HEK293T (cell line): Measurements from ENCODE around the gene ERC2.

ENCODE experiments used
- CTCF ChIA-PET: fragments of 350-600 bp; formaldehyde crosslinking; extraction: SDS; loops from one replicate; lab custom pipeline; 2021; ENCODE audit warnings: antibody characterized with exemption, inconsistent platforms; lab: Yijun Ruan, JAX
- POLR2A ChIA-PET: fragments of 350-600 bp; formaldehyde crosslinking; extraction: SDS; loops from one replicate; lab custom pipeline; 2020; ENCODE audit warnings: antibody characterized with exemption, inconsistent platforms; lab: Yijun Ruan, JAX
- DNase-seq: peaks from one replicate; pipeline ENCODE4 v3.0.0; 2012; ENCODE audit warnings: mixed read lengths; ENCODE audit errors: extremely low spot score
- ARNT ChIP-seq: fragments of 450-650 bp; IDR thresholded peaks from 2 replicates; pipeline ENCODE4 v1.6.1; 2017; ENCODE audit warnings: mild to moderate bottlenecking
- BHLHE40 ChIP-seq: fragments of 450-650 bp; IDR thresholded peaks from 2 replicates; pipeline ENCODE4 v1.6.1; 2016; ENCODE audit warnings: mild to moderate bottlenecking, moderate library complexity, borderline replicate concordance
- CTBP1 ChIP-seq: fragments of 450-650 bp; IDR thresholded peaks from 2 replicates; pipeline ENCODE4 v1.6.1; 2016; ENCODE audit warnings: borderline replicate concordance
- ELF4 ChIP-seq: fragments of 450-650 bp; IDR thresholded peaks from 2 replicates; pipeline ENCODE4 v1.6.1; 2017; ENCODE audit warnings: antibody characterized with exemption
- FOXA1 ChIP-seq: fragments of 450-650 bp; IDR thresholded peaks from 2 replicates; pipeline ENCODE4 v1.6.1; 2016; ENCODE audit warnings: mild to moderate bottlenecking
- FOXK2 ChIP-seq: fragments of 450-650 bp; IDR thresholded peaks from 2 replicates; pipeline ENCODE4 v1.6.1; 2016; ENCODE audit warnings: mild to moderate bottlenecking
- FOXM1 ChIP-seq: fragments of 450-650 bp; IDR thresholded peaks from 2 replicates; pipeline ENCODE4 v1.6.1; 2017; ENCODE audit warnings: mild to moderate bottlenecking, borderline replicate concordance
- HDGF ChIP-seq: fragments of 450-650 bp; IDR thresholded peaks from 2 replicates; pipeline ENCODE4 v1.6.1; 2017; ENCODE audit warnings: antibody characterized with exemption, borderline replicate concordance
- L3MBTL2 ChIP-seq: fragments of 450-650 bp; conservative IDR thresholded peaks from 2 replicates; pipeline ENCODE4 v1.6.1; 2016; ENCODE audit warnings: mild to moderate bottlenecking
- LEF1 ChIP-seq: fragments of 450-650 bp; IDR thresholded peaks from 2 replicates; pipeline ENCODE4 v1.6.1; 2017; ENCODE audit warnings: mild to moderate bottlenecking, borderline replicate concordance
- NFRKB ChIP-seq: fragments of 450-650 bp; IDR thresholded peaks from 2 replicates; pipeline ENCODE4 v1.6.1; 2016; ENCODE audit warnings: mild to moderate bottlenecking, moderate library complexity
- SP1 ChIP-seq: fragments of 450-650 bp; IDR thresholded peaks from 2 replicates; pipeline ENCODE4 v1.6.1; 2017
- SUZ12 ChIP-seq: fragments of 450-650 bp; IDR thresholded peaks from 2 replicates; pipeline ENCODE4 v1.6.1; 2016; ENCODE audit warnings: mild to moderate bottlenecking
- TARDBP ChIP-seq: fragments of 450-650 bp; IDR thresholded peaks from 2 replicates; pipeline ENCODE4 v1.6.1; 2016
- ZNF384 ChIP-seq: fragments of 450-650 bp; IDR thresholded peaks from 2 replicates; pipeline ENCODE4 v1.6.1; 2016
- TF ChIP-seq, protein P1 (sequence below): fragments of 450-650 bp; IDR thresholded peaks from 2 replicates; pipeline ENCODE4 v1.6.1; 2016

The ERC2 gene

GRCh38 chr3:55615694-55616295, 852.5 kb downstream of the ERC2 start:
- 0 out of 2 replicates have a peak, but pooled peaks have one; percentile 21 for TF ChIP-seq CTBP1
- TF ChIP-seq TARDBP, result no peak
- TF ChIP-seq, protein P1, sequence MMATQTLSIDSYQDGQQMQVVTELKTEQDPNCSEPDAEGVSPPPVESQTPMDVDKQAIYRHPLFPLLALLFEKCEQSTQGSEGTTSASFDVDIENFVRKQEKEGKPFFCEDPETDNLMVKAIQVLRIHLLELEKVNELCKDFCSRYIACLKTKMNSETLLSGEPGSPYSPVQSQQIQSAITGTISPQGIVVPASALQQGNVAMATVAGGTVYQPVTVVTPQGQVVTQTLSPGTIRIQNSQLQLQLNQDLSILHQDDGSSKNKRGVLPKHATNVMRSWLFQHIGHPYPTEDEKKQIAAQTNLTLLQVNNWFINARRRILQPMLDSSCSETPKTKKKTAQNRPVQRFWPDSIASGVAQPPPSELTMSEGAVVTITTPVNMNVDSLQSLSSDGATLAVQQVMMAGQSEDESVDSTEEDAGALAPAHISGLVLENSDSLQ, result 0 out of 2 replicates have a peak, but pooled peaks have one; percentile 9
- TF ChIP-seq FOXM1, result no peak
- 0 out of 2 replicates have a peak, but pooled peaks have one; percentile 4 for TF ChIP-seq ARNT

GRCh38 chr3:55615039-55615693, 853.1 kb downstream of the ERC2 start:
- no peak for DNase-seq
- CTCF ChIA-PET, result interaction anchor here (0.6 to 1.1 kb wide), 3 partner anchors 11 to 132 kb away, joined by 3 to 4 read pairs (median 3); no protein-coding TSS in a partner anchor
- POLR2A ChIA-PET, result interaction anchor here (1.6 kb wide), 1 partner anchor 17 kb away, joined by 4 read pairs; no protein-coding TSS in a partner anchor
- no peak for TF ChIP-seq ZNF384
- TF ChIP-seq, protein P1, result peak; percentile 55

More at GRCh38 chr3:55615694-55616295, 852.5 kb downstream of the ERC2 start:
- POLR2A ChIA-PET, result interaction anchor here (1.3 to 1.6 kb wide), 2 partner anchors 17 to 129 kb away, joined by 4 to 5 read pairs; partner anchors contain the start of gene WNT5A
- DNase-seq, result peak; percentile 42
- CTCF ChIA-PET, result interaction anchor here (0.6 to 1.1 kb wide), 4 partner anchors 12 to 398 kb away, joined by 3 to 4 read pairs (median 3); no protein-coding TSS in a partner anchor

GRCh38 chr3:55611121-55611520, 857.1 kb downstream of the ERC2 start:
- POLR2A ChIA-PET, result no interaction called here
- no peak for DNase-seq
- TF ChIP-seq CTBP1 (no peak), FOXK2 (no peak), SUZ12 (no peak), SP1 (no peak), ELF4 (no peak), FOXA1 (no peak), FOXM1 (no peak), ARNT (no peak), BHLHE40 (no peak), NFRKB (no peak), ZNF384 (no peak), HDGF (no peak), L3MBTL2 (no peak), TARDBP (no peak), LEF1 (no peak)
- TF ChIP-seq, protein P1, result no peak
- CTCF ChIA-PET, result interaction anchor here (0.6 kb wide), 1 partner anchor 16 kb away, joined by 4 read pairs; no protein-coding TSS in a partner anchor

GRCh38 chr3:55609230-55609827, 858.9 kb downstream of the ERC2 start:
- TF ChIP-seq HDGF, result no peak
- no peak for TF ChIP-seq CTBP1
- TF ChIP-seq BHLHE40, result no peak
- TF ChIP-seq SP1, result no peak
- peak; percentile 30; the same call in 1 of the 2 replicates for TF ChIP-seq L3MBTL2
- TF ChIP-seq ZNF384, result no peak
- no peak for TF ChIP-seq NFRKB
- TF ChIP-seq, protein P1, result peak; percentile 29
- TF ChIP-seq FOXA1, result no peak
- no peak for TF ChIP-seq FOXK2
- no peak for TF ChIP-seq FOXM1
- TF ChIP-seq ELF4, result no peak
- no peak for TF ChIP-seq TARDBP
- no peak for TF ChIP-seq LEF1
- TF ChIP-seq ARNT, result no peak
- ChIA-PET CTCF (interaction anchor here (0.6 to 0.8 kb wide), 3 partner anchors 11 to 39 kb away, joined by 3 read pairs; no protein-coding TSS in a partner anchor), POLR2A (no interaction called here)
- DNase-seq, result peak; percentile 41

GRCh38 chr3:55608301-55608937, 859.8 kb downstream of the ERC2 start:
- POLR2A ChIA-PET, result interaction anchor here (0.6 kb wide), 1 partner anchor 20 kb away, joined by 4 read pairs; no protein-coding TSS in a partner anchor
- CTCF ChIA-PET, result no interaction called here
- TF ChIP-seq HDGF, result no peak
- TF ChIP-seq FOXA1, result no peak
- no peak for TF ChIP-seq FOXK2
- TF ChIP-seq FOXM1, result no peak
- TF ChIP-seq ZNF384, result no peak
- TF ChIP-seq ARNT, result no peak
- no peak for TF ChIP-seq ELF4
- TF ChIP-seq SP1, result no peak
- no peak for TF ChIP-seq CTBP1
- no peak for TF ChIP-seq TARDBP
- TF ChIP-seq L3MBTL2, result no peak
- no peak for TF ChIP-seq SUZ12
- no peak for TF ChIP-seq LEF1
- no peak for TF ChIP-seq BHLHE40
- no peak for TF ChIP-seq NFRKB
- TF ChIP-seq, protein P1, result no peak
- no peak for DNase-seq
